G401 (cell line): ENCODE data around the gene ANTXRL. TPM values are rescaled to one million over a fixed set of nuclear protein-coding genes. Genes with fewer than 3 reads are reported as not detected.
"Not testable (repeated sequence)": the region's sequence is repeated elsewhere in the genome, so short reads cannot be mapped to it uniquely, and the experiment has no call there.

Experiments used
- DNase-seq: peaks from one replicate; pipeline ENCODE4 v3.0.0-alpha.2; 2015; ENCODE audit warnings: low spot score
- in situ Hi-C: cut with HindIII; loops from 2 replicates; pipeline ENCODE4 v1.10.0; 2016; ENCODE audit warnings: low sequenced_read_pairs, mixed read lengths
- total RNA-seq: library from RNA; depleted of rRNA; stranded (reverse); fragments of >200 nt; shearing (Covaris generic); gene quantifications from 2 replicates; pipeline ENCODE4 v1.2.3, GENCODE V29; 2014

ANTXRL gene
- total RNA-seq, 1 experiment from 2014 or later: not detected

- DNase-seq, in situ Hi-C loops: not testable (repeated sequence)
Measured at GRCh38 chr10:46302765-46303352, 16.1 kb downstream of the ANTXRL start.

- in situ Hi-C loops: no loop called here
- no peak for DNase-seq
Measured at GRCh38 chr10:46304062-46304461, 17.3 kb downstream of the ANTXRL start.

GRCh38 chr10:46304671-46305070 lies 17.9 kb downstream of the ANTXRL start:
- DNase-seq, in situ Hi-C loops: not testable (repeated sequence)

- DNase-seq: no peak
- in situ Hi-C loops: no loop called here
Measured at GRCh38 chr10:46305079-46305818, 18.5 kb downstream of the ANTXRL start.

GRCh38 chr10:46305986-46306385 lies 19.2 kb downstream of the ANTXRL start:
- DNase-seq: no peak
- in situ Hi-C loops: no loop called here

GRCh38 chr10:46306516-46307184 lies 19.9 kb downstream of the ANTXRL start:
- in situ Hi-C loops: no loop called here
- DNase-seq: no peak

- in situ Hi-C loops: no loop called here
- no peak for DNase-seq
Measured at GRCh38 chr10:46307281-46308112, 20.7 kb downstream of the ANTXRL start.

GRCh38 chr10:46308113-46308415 lies 21.3 kb downstream of the ANTXRL start:
- in situ Hi-C loops: no loop called here
- DNase-seq: no peak

GRCh38 chr10:46308666-46309450 lies 22.1 kb downstream of the ANTXRL start:
- in situ Hi-C loops: no loop called here
- DNase-seq: no peak

- in situ Hi-C loops: no loop called here
- no peak for DNase-seq
Measured at GRCh38 chr10:46309511-46310142, 22.8 kb downstream of the ANTXRL start.

- DNase-seq: no peak
- in situ Hi-C loops: no loop called here
Measured at GRCh38 chr10:46310143-46310514, 23.3 kb downstream of the ANTXRL start.

GRCh38 chr10:46310851-46311250 lies 24.1 kb downstream of the ANTXRL start:
- no peak for DNase-seq
- in situ Hi-C loops: no loop called here

- no peak for DNase-seq
- in situ Hi-C loops: no loop called here
Measured at GRCh38 chr10:46311501-46311951, 24.7 kb downstream of the ANTXRL start.

- in situ Hi-C loops, DNase-seq: not testable (repeated sequence)
Measured at GRCh38 chr10:46311961-46312431, 25.2 kb downstream of the ANTXRL start.

- in situ Hi-C loops: no loop called here
- no peak for DNase-seq
Measured at GRCh38 chr10:46312953-46313352, 26.2 kb downstream of the ANTXRL start.

- DNase-seq: no peak
- in situ Hi-C loops: no loop called here
Measured at GRCh38 chr10:46314071-46314470, 27.3 kb downstream of the ANTXRL start.

GRCh38 chr10:46315071-46315860 lies 28.5 kb downstream of the ANTXRL start:
- in situ Hi-C loops: not testable (repeated sequence)

GRCh38 chr10:46317370-46317769 lies 30.6 kb downstream of the ANTXRL start:
- in situ Hi-C loops: no loop called here

More at GRCh38 chr10:46315071-46315860, 28.5 kb downstream of the ANTXRL start:
- not testable (repeated sequence) for DNase-seq

More at GRCh38 chr10:46317370-46317769, 30.6 kb downstream of the ANTXRL start:
- no peak for DNase-seq
